Loucy (cell line): ENCODE data around the gene AMBN.

Experiments
- H2AFZ ChIP-seq: fragments of 200-600 bp; sonication (generic); 2 replicates; pipeline ENCODE4 v1.6.0; 2016; ENCODE audit warnings: antibody characterized with exemption, mild to moderate bottlenecking, low read length, moderate library complexity
- H3F3A ChIP-seq: fragments of 200-600 bp; 2 replicates; pipeline ENCODE4 v1.6.0; 2016; ENCODE audit warnings: antibody characterized with exemption, low read depth, mild to moderate bottlenecking
- H3K27me3 ChIP-seq: fragments of 200-600 bp; sonication (generic); 2 replicates; pipeline ENCODE4 v1.6.1; 2014; ENCODE audit warnings: low read length, mild to moderate bottlenecking; ENCODE audit not compliant: insufficient read depth, poor library complexity, severe bottlenecking
- H3K36me3 ChIP-seq: fragments of 200-600 bp; sonication (generic); 2 replicates; pipeline ENCODE4 v1.6.1; 2016; ENCODE audit warnings: low read length; ENCODE audit not compliant: insufficient read depth
- H3K4me1 ChIP-seq: fragments of 200-600 bp; sonication (generic); 2 replicates; pipeline ENCODE4 v1.5.1; 2014; ENCODE audit warnings: low read length, mild to moderate bottlenecking; ENCODE audit not compliant: insufficient read depth, poor library complexity, severe bottlenecking
- H3K4me2 ChIP-seq: fragments of 200-600 bp; sonication (generic); 2 replicates; pipeline ENCODE4 v1.6.0; 2014; ENCODE audit warnings: antibody characterized with exemption, low read length, low read depth, mild to moderate bottlenecking; ENCODE audit not compliant: poor library complexity, severe bottlenecking
- H3K4me3 ChIP-seq: fragments of 200-600 bp; sonication (generic); 2 replicates; pipeline ENCODE4 v1.5.1; 2014; ENCODE audit warnings: low read length, mild to moderate bottlenecking, mixed read lengths; ENCODE audit not compliant: poor library complexity, severe bottlenecking
- H3K79me2 ChIP-seq: fragments of 200-600 bp; sonication (generic); 2 replicates; pipeline ENCODE4 v1.6.1; 2014; ENCODE audit warnings: low read length; ENCODE audit not compliant: insufficient read depth
- H3K9ac ChIP-seq: fragments of 200-600 bp; sonication (generic); 2 replicates; pipeline ENCODE4 v1.6.0; 2014; ENCODE audit warnings: mild to moderate bottlenecking, low read depth, low read length, moderate library complexity; ENCODE audit not compliant: poor library complexity, severe bottlenecking
- H3K9me2 ChIP-seq: fragments of 200-600 bp; sonication (generic); replicated peaks from 2 replicates; pipeline ENCODE4 v1.6.1; 2016; ENCODE audit warnings: low read depth, low read length, mixed read lengths
- H3K9me3 ChIP-seq: fragments of 200-600 bp; sonication (generic); 2 replicates; pipeline ENCODE4 v1.6.1; 2014; ENCODE audit warnings: mild to moderate bottlenecking, antibody characterized with exemption, low read length, low read depth; ENCODE audit not compliant: insufficient read depth
- H4K20me1 ChIP-seq: fragments of 200-600 bp; sonication (generic); 2 replicates; pipeline ENCODE4 v1.6.0; 2014; ENCODE audit warnings: antibody characterized with exemption, low read length, mild to moderate bottlenecking; ENCODE audit not compliant: insufficient read depth, poor library complexity, severe bottlenecking
- CTCF ChIP-seq: fragments of 200-600 bp; sonication (generic); conservative IDR thresholded peaks from 2 replicates; pipeline ENCODE4 v1.5.1; 2014; ENCODE audit warnings: mild to moderate bottlenecking, antibody characterized with exemption, low read length
- EZH2phosphoT487 ChIP-seq: fragments of 200-600 bp; IDR thresholded peaks from 2 replicates; pipeline ENCODE4 v1.6.1; 2018; ENCODE audit warnings: antibody characterized with exemption, mild to moderate bottlenecking, moderate library complexity, borderline replicate concordance

Gene AMBN

DNA sequence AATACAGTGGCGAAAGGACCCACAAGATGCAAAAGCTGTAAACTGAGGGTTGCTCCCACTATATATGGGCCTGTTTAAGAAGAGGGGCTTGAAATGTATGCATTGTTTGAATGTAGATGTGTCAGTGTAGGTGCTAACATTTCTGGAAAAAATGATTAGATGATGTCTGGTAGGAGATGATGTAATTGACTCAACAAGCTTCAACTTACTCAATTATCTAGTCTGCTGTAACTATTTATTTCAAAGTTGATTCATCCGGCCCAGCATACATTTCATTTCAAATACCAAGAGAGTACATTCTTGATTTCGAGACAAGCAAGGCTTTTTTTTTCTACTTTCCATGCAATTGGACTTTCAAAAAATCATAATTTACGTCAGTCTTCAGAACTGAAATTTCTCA lies 27.2 kb downstream of the AMBN start:
- Histone ChIP-seq H3K27me3 (no peaks in the 10 kb centered on the region), H4K20me1 (no peaks in the 10 kb centered on the region), H3K4me2 (no peak overlapping the region), H3K4me3 (no peak overlapping the region), H3K9me2 (no peaks in the 10 kb centered on the region), H3K79me2 (no peaks in the 10 kb centered on the region), H3K4me1 (peaks cover 10% of the 10 kb centered on the region), H3K36me3 (no peaks in the 10 kb centered on the region), H3K9ac (no peak overlapping the region), H3F3A (no peaks in the 10 kb centered on the region; the same call in 1 of the 2 replicates), H3K9me3 (no peaks in the 10 kb centered on the region), H2AFZ (no peak overlapping the region)
- TF ChIP-seq EZH2phosphoT487: no peak
- TF ChIP-seq CTCF: no peak

- no peak overlapping the region for H3K9ac ChIP-seq
- H3K9me3 ChIP-seq: no peaks in the 10 kb centered on the region
- no peak overlapping the region for H2AFZ ChIP-seq
- H3K9me2 ChIP-seq: no peaks in the 10 kb centered on the region
- TF ChIP-seq CTCF: no peak
- no peak for TF ChIP-seq EZH2phosphoT487
- H4K20me1 ChIP-seq: no peaks in the 10 kb centered on the region
- H3K4me3 ChIP-seq: no peak overlapping the region
- H3K27me3 ChIP-seq: no peaks in the 10 kb centered on the region
- no peaks in the 10 kb centered on the region; the same call in 1 of the 2 replicates for H3F3A ChIP-seq
- H3K79me2 ChIP-seq: no peaks in the 10 kb centered on the region
- H3K4me1 ChIP-seq: peaks cover 13% of the 10 kb centered on the region
- H3K36me3 ChIP-seq: no peaks in the 10 kb centered on the region
- no peak overlapping the region for H3K4me2 ChIP-seq
These were observed 27.7 kb downstream of the AMBN start for GRCh38 chr4:70619778-70620177.

DNA sequence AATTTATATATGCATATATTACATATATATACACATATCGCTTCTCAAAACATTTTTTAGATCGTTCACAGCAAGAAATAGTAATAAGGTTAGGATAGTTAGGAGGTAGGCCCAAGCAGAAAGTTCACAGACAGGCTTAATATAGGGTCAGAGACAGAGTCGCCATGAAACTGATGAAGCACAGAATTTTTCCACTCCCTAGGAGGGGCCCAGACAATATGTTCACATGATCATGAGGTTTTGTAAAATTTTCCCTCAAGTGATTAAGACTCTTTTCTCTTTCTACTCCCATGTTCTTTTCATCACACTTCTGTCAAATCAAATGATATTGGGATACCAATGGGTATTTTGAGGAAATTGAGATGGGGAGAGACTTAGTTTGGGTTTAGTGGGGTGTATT lies 31.3 kb downstream of the AMBN start:
- TF ChIP-seq EZH2phosphoT487 (no peak), CTCF (no peak)
- H3K9me3 ChIP-seq: no peaks in the 10 kb centered on the region

More for the DNA sequence above, 31.3 kb downstream of the AMBN start:
- Histone ChIP-seq H3K9me2 (no peaks in the 10 kb centered on the region), H2AFZ (peak overlapping the region; percentile 74), H3F3A (no peaks in the 10 kb centered on the region; the same call in 1 of the 2 replicates), H3K4me2 (peak overlapping the region; percentile 16), H3K36me3 (no peaks in the 10 kb centered on the region), H3K79me2 (no peaks in the 10 kb centered on the region), H3K9ac (no peak overlapping the region), H3K4me1 (peaks cover 13% of the 10 kb centered on the region), H4K20me1 (no peaks in the 10 kb centered on the region), H3K27me3 (no peaks in the 10 kb centered on the region), H3K4me3 (no peak overlapping the region)
